GM12878 (cell line): Measurements from ENCODE around the gene ADCY5. TPM values are rescaled to one million over a fixed set of nuclear protein-coding genes. Genes with fewer than 3 reads are reported as not detected.

Experiments
- ATAC-seq: fragments of 200-7000 bp; cut with Tn5 transposase; 3 replicates; pipeline ENCODE4 v1.9.1; 2020; ENCODE audit warnings: mild to moderate bottlenecking, moderate library complexity
- BruUV-seq: library from RNA; stranded (reverse); fragments of 400-500 nt; replicated peaks from 2 replicates; lab custom pipeline; 2021; lab: Mats Ljungman, UMichigan
- CTCF ChIA-PET: fragments of 300-600 bp; sonication (Branson Sonifier 250); formaldehyde crosslinking; extraction: SDS; loops from one replicate; lab custom pipeline; 2021; ENCODE audit warnings: inconsistent platforms; lab: Yijun Ruan, JAX
- POLR2A ChIA-PET: fragments of 350-600 bp; formaldehyde crosslinking; extraction: SDS; loops from one replicate; lab custom pipeline; 2021; ENCODE audit warnings: inconsistent platforms; lab: Charles Lee
- RAD21 ChIA-PET: fragments of 300-600 bp; sonication (Branson Sonifier 250); formaldehyde crosslinking; loops from one replicate; lab custom pipeline; 2023; ENCODE audit warnings: antibody characterized with exemption; ENCODE audit not compliant: unreplicated experiment; lab: Charles Lee
- SMC1A ChIA-PET: fragments of 300-600 bp; sonication (Branson Sonifier 250); formaldehyde crosslinking; loops from one replicate; lab custom pipeline; 2023; ENCODE audit not compliant: unreplicated experiment, uncharacterized antibody; lab: Charles Lee
- DNase-seq: peaks from one replicate; pipeline ENCODE4 v3.0.0-alpha.2; 2011; ENCODE audit warnings: low read depth, low spot score
- FAIRE-seq: peaks from 3 replicates; lab custom pipeline; 2011; peaks lifted over from hg19 to GRCh38; lab: Jason Lieb, UNC
- H2AFZ ChIP-seq: 2 replicates; pipeline ENCODE4 v1.6.0; 2011; ENCODE audit warnings: low read depth, low read length, control low read depth; ENCODE audit not compliant: control insufficient read depth
- H3K27ac ChIP-seq: 2 replicates; pipeline ENCODE4 v1.5.1; 2011; ENCODE audit warnings: control low read depth; ENCODE audit not compliant: control insufficient read depth, insufficient read depth
- H3K27me3 ChIP-seq, 2 experiments: replicated peaks in 1 of 2; 2 replicates each; pipeline versions ENCODE4 v1.6.0 to v1.6.1; 2011; ENCODE audit warnings: low read length in 1 of 2; ENCODE audit not compliant: control insufficient read depth in 2 of 2, insufficient read depth in 2 of 2
- H3K36me3 ChIP-seq, 2 experiments: 2 replicates each; pipeline ENCODE4 v1.5.1; 2011; ENCODE audit warnings: low read length in 1 of 2; ENCODE audit not compliant: control insufficient read depth in 2 of 2, insufficient read depth in 2 of 2
- H3K4me1 ChIP-seq: 2 replicates; pipeline ENCODE4 v1.6.1; 2011; ENCODE audit warnings: mild to moderate bottlenecking, low read length, moderate library complexity, mixed read lengths; ENCODE audit not compliant: control insufficient read depth, insufficient read depth
- H3K4me2 ChIP-seq: 2 replicates; pipeline ENCODE4 v1.6.0; 2011; ENCODE audit warnings: control low read depth; ENCODE audit not compliant: control insufficient read depth, insufficient read depth
- H3K4me3 ChIP-seq: fragments of 200-600 bp; sonication (generic); 2 replicates; pipeline ENCODE4 v1.5.1; 2016
- H3K79me2 ChIP-seq: 2 replicates; pipeline ENCODE4 v1.6.0; 2011; ENCODE audit warnings: low read length; ENCODE audit not compliant: control insufficient read depth, insufficient read depth
- H3K9ac ChIP-seq: 2 replicates; pipeline ENCODE4 v1.8.0; 2011; ENCODE audit warnings: low read length, control low read depth, mixed read lengths; ENCODE audit not compliant: control insufficient read depth, insufficient read depth
- H3K9me3 ChIP-seq: replicated peaks from 3 replicates; pipeline ENCODE4 v1.5.1; 2011; ENCODE audit warnings: mild to moderate bottlenecking, low read length; ENCODE audit not compliant: control insufficient read depth, insufficient read depth
- H4K20me1 ChIP-seq: 2 replicates; pipeline ENCODE4 v1.6.0; 2011; ENCODE audit not compliant: control insufficient read depth, insufficient read depth
- DPF2 ChIP-seq: fragments of 450-650 bp; IDR thresholded peaks from 2 replicates; pipeline ENCODE4 v1.6.1; 2017; ENCODE audit warnings: mild to moderate bottlenecking
- ELK1 ChIP-seq: IDR thresholded peaks from 2 replicates; pipeline ENCODE4 v1.6.1; 2012; ENCODE audit warnings: low read depth, low read length, improper control_type of control experiment
- ETV6 ChIP-seq, 2 experiments: fragments of 450-650 bp in 1 of 2; IDR thresholded peaks in 1 of 2; conservative IDR thresholded peaks in 1 of 2; 2 replicates each; pipeline ENCODE4 v1.6.1; 2014; ENCODE audit warnings: antibody characterized with exemption in 1 of 2, borderline replicate concordance in 1 of 2, low read depth in 1 of 2, mild to moderate bottlenecking in 1 of 2, moderate library complexity in 1 of 2
- MTA2 ChIP-seq: fragments of 450-650 bp; IDR thresholded peaks from 2 replicates; pipeline ENCODE4 v1.6.1; 2016; ENCODE audit warnings: low read depth, mild to moderate bottlenecking, moderate library complexity
- NR2C2 ChIP-seq: IDR thresholded peaks from 2 replicates; pipeline ENCODE4 v1.6.1; 2011; ENCODE audit warnings: borderline replicate concordance, low read depth; ENCODE audit not compliant: control insufficient read depth, insufficient read length
- NRF1 ChIP-seq: conservative IDR thresholded peaks from 2 replicates; pipeline ENCODE4 v1.6.1; 2011; ENCODE audit warnings: mild to moderate bottlenecking, low read depth, low read length, improper control_type of control experiment
- POLR2AphosphoS5 ChIP-seq: IDR thresholded peaks from 2 replicates; pipeline ENCODE4 v1.6.1; 2011; ENCODE audit warnings: mild to moderate bottlenecking, low read length, inconsistent platforms
- RELA ChIP-seq: fragments of 450-650 bp; IDR thresholded peaks from 2 replicates; pipeline ENCODE4 v1.8.0; 2014; ENCODE audit warnings: borderline replicate concordance; ENCODE audit not compliant: partially characterized antibody
- WRNIP1 ChIP-seq: IDR thresholded peaks from 2 replicates; pipeline ENCODE4 v1.6.1; 2011; ENCODE audit warnings: low read depth, low read length, improper control_type of control experiment, borderline replicate concordance
- ZBED1 ChIP-seq: IDR thresholded peaks from 2 replicates; pipeline ENCODE4 v1.6.1; 2016; ENCODE audit warnings: borderline replicate concordance
- WGBS: methylation state at CpG from one replicate; pipeline ENCODE4 v1.1.6; 2016; ENCODE audit warnings: low lambda C conversion rate; ENCODE audit not compliant: insufficient replicate concordance, insufficient coverage; ENCODE audit errors: missing lambda C conversion rate; 5-methylcytosine and 5-hydroxymethylcytosine counted together
- in situ Hi-C: fragments of 300-500 bp; cut with MboI; formaldehyde crosslinking; loops from 9 replicates; pipeline ENCODE4 v1.14.3; 2018; ENCODE audit warnings: mixed read lengths
- intact Hi-C: fragments of 100-400 bp; cut with micrococcal nuclease; formaldehyde crosslinking; loops from one replicate; pipeline ENCODE4 v1.14.2; 2022; ENCODE audit not compliant: unreplicated experiment
- polyA plus RNA-seq, 11 experiments: library from polyadenylated mRNA; depleted of rRNA in 4 of 11; unstranded in 6 of 11; stranded (reverse) in 5 of 11; fragments of >200 nt; fragmentation: Nextera tagmentation in 4 of 11; fragmentation: Illumina TruSeq in 1 of 11; extraction: Ambion mirVana in 4 of 11; extraction: Trizol in 1 of 11; gene quantifications; 1 replicate in 1 of 11; 2 replicates in 10 of 11; pipeline versions ENCODE4 v1.2.1 to v1.2.3, GENCODE V29; 2011 to 2016; ENCODE audit warnings: inconsistent platforms in 2 of 11, missing spikeins in 2 of 11, low read depth in 1 of 11
- total RNA-seq, 4 experiments: library from RNA; depleted of rRNA in 3 of 4; stranded (reverse); fragments of >200 nt in 3 of 4; fragmentation: Illumina TruSeq in 1 of 4; extraction: Trizol in 1 of 4; gene quantifications; 2 replicates each; pipeline versions ENCODE4 v1.2.1 to v1.2.3, GENCODE V29; 2013 to 2021
- TF ChIP-seq, protein P1 (sequence below): fragments of 450-650 bp; formaldehyde crosslinking; IDR thresholded peaks from 2 replicates; pipeline ENCODE4 v1.4.0; 2020; ENCODE audit warnings: mild to moderate bottlenecking, moderate library complexity
- TF ChIP-seq, protein P2 (sequence below): fragments of 150-350 bp; IDR thresholded peaks from 2 replicates; pipeline ENCODE4 v1.6.1; 2016; ENCODE audit warnings: low read depth, low read length
- TF ChIP-seq, protein P3 (sequence below): fragments of 450-650 bp; formaldehyde crosslinking; IDR thresholded peaks from 2 replicates; pipeline ENCODE4 v1.4.0; 2022; ENCODE audit warnings: mild to moderate bottlenecking, moderate library complexity

ADCY5 gene
- total and polyA plus RNA-seq, 10 of the 15 experiments (the other 5 are each of a cell fraction or from before 2014, with no cell fraction given), result under 0.01 to 0.24 (median 0.02) TPM; not detected in 4

DNA sequence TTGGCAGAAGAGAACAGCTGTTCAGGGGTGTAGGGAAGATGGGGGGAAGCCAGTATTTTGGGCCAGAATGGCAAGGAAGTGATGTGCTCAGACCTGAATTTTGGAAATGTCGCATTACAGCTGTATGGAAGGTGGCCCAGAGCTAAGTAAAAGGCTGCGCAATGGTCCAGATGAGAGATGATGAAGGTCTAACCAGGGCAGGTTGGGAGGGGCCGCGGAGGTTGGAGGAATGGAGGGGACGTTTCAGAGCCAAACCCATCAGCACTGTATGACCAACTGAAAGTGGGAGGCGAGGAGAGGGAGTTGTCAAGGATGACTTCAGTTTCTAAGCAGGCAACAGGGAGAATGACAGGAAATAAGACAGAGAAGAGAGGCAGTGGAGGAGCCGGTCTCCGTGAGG, 60.8 kb downstream of the ADCY5 start:
- in situ Hi-C loops (no loop called here), intact Hi-C loops (no loop called here)
- no peak for DNase-seq
- ChIA-PET POLR2A (no interaction called here), SMC1A (no interaction called here), CTCF (interaction anchor here (1.1 kb wide), 1 partner anchor 35 kb away, joined by 3 read pairs; no protein-coding TSS in a partner anchor), RAD21 (no interaction called here)
- Histone ChIP-seq H3K4me2 (no peak overlapping the region), H2AFZ (no peak overlapping the region), H4K20me1 (no peaks in the 10 kb centered on the region), H3K9me3 (no peaks in the 10 kb centered on the region), H3K36me3 (no peaks in the 10 kb centered on the region), H3K4me3 (no peak overlapping the region), H3K4me1 (no peaks in the 10 kb centered on the region), H3K27me3 (peaks cover 0 to 7% of the 10 kb centered on the region in 2 experiments; a peak in 3 of 4 replicates), H3K27ac (no peak overlapping the region), H3K79me2 (no peaks in the 10 kb centered on the region), H3K9ac (no peak overlapping the region)
- no peak for ATAC-seq
- WGBS, result 55% methylated on average over 8 of the region's 8 CpGs
- BruUV-seq, result no TSS peak
- FAIRE-seq, result no peak
- TF ChIP-seq, protein P1, sequence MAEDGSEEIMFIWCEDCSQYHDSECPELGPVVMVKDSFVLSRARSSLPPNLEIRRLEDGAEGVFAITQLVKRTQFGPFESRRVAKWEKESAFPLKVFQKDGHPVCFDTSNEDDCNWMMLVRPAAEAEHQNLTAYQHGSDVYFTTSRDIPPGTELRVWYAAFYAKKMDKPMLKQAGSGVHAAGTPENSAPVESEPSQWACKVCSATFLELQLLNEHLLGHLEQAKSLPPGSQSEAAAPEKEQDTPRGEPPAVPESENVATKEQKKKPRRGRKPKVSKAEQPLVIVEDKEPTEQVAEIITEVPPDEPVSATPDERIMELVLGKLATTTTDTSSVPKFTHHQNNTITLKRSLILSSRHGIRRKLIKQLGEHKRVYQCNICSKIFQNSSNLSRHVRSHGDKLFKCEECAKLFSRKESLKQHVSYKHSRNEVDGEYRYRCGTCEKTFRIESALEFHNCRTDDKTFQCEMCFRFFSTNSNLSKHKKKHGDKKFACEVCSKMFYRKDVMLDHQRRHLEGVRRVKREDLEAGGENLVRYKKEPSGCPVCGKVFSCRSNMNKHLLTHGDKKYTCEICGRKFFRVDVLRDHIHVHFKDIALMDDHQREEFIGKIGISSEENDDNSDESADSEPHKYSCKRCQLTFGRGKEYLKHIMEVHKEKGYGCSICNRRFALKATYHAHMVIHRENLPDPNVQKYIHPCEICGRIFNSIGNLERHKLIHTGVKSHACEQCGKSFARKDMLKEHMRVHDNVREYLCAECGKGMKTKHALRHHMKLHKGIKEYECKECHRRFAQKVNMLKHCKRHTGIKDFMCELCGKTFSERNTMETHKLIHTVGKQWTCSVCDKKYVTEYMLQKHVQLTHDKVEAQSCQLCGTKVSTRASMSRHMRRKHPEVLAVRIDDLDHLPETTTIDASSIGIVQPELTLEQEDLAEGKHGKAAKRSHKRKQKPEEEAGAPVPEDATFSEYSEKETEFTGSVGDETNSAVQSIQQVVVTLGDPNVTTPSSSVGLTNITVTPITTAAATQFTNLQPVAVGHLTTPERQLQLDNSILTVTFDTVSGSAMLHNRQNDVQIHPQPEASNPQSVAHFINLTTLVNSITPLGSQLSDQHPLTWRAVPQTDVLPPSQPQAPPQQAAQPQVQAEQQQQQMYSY (CRISPR knock-in tag), result no peak
- TF ChIP-seq POLR2AphosphoS5 (no peak), ETV6 (conservative IDR thresholded peaks at IDR 0.05 in 1 of 2, IDR thresholded peaks at IDR 0.05 in 1 of 2; ENCODE audit: borderline replicate concordance in 1 of 2, low read depth in 1 of 2) (no peak), DPF2 (no peak), NR2C2 (no peak), ZBED1 (no peak), WRNIP1 (no peak), ELK1 (no peak), NRF1 (no peak), RELA (no peak), MTA2 (no peak)
- TF ChIP-seq, protein P2, sequence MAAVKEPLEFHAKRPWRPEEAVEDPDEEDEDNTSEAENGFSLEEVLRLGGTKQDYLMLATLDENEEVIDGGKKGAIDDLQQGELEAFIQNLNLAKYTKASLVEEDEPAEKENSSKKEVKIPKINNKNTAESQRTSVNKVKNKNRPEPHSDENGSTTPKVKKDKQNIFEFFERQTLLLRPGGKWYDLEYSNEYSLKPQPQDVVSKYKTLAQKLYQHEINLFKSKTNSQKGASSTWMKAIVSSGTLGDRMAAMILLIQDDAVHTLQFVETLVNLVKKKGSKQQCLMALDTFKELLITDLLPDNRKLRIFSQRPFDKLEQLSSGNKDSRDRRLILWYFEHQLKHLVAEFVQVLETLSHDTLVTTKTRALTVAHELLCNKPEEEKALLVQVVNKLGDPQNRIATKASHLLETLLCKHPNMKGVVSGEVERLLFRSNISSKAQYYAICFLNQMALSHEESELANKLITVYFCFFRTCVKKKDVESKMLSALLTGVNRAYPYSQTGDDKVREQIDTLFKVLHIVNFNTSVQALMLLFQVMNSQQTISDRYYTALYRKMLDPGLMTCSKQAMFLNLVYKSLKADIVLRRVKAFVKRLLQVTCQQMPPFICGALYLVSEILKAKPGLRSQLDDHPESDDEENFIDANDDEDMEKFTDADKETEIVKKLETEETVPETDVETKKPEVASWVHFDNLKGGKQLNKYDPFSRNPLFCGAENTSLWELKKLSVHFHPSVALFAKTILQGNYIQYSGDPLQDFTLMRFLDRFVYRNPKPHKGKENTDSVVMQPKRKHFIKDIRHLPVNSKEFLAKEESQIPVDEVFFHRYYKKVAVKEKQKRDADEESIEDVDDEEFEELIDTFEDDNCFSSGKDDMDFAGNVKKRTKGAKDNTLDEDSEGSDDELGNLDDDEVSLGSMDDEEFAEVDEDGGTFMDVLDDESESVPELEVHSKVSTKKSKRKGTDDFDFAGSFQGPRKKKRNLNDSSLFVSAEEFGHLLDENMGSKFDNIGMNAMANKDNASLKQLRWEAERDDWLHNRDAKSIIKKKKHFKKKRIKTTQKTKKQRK, result no peak
- TF ChIP-seq, protein P3, sequence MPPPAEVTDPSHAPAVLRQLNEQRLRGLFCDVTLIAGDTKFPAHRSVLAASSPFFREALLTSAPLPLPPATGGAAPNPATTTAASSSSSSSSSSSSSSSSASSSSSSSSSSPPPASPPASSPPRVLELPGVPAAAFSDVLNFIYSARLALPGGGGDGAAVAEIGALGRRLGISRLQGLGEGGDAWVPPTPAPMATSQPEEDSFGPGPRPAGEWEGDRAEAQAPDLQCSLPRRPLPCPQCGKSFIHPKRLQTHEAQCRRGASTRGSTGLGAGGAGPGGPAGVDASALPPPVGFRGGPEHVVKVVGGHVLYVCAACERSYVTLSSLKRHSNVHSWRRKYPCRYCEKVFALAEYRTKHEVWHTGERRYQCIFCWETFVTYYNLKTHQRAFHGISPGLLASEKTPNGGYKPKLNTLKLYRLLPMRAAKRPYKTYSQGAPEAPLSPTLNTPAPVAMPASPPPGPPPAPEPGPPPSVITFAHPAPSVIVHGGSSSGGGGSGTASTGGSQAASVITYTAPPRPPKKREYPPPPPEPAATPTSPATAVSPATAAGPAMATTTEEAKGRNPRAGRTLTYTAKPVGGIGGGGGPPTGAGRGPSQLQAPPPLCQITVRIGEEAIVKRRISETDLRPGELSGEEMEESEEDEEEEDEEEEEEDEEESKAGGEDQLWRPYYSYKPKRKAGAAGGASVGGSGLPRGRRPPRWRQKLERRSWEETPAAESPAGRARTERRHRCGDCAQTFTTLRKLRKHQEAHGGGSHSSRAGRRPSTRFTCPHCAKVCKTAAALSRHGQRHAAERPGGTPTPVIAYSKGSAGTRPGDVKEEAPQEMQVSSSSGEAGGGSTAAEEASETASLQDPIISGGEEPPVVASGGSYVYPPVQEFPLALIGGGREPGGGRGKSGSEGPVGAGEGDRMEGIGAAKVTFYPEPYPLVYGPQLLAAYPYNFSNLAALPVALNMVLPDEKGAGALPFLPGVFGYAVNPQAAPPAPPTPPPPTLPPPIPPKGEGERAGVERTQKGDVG (CRISPR knock-in tag), result no peak
